HCT116 (cell line): ENCODE results near the gene CAMTA2.

Experiments used
- CEBPB ChIP-seq: IDR thresholded peaks from 2 replicates; pipeline ENCODE4 v1.6.1; 2012; ENCODE audit warnings: low read depth
- EGR1 ChIP-seq: IDR thresholded peaks from 2 replicates; pipeline ENCODE4 v1.6.1; 2012; ENCODE audit warnings: low read depth
- EZH2 ChIP-seq: fragments of 200-600 bp; sonication (generic); IDR thresholded peaks from 2 replicates; pipeline ENCODE4 v1.6.1; 2017; ENCODE audit warnings: antibody characterized with exemption, mixed run types
- POLR2A ChIP-seq: IDR thresholded peaks from 2 replicates; pipeline ENCODE4 v1.7.0; 2011; ENCODE audit warnings: borderline replicate concordance; ENCODE audit not compliant: insufficient read depth, insufficient read length; ENCODE audit errors: extremely low read depth
- RAD21 ChIP-seq: IDR thresholded peaks from 2 replicates; pipeline ENCODE4 v1.6.1; 2012; ENCODE audit warnings: low read depth, mild to moderate bottlenecking
- SRF ChIP-seq: IDR thresholded peaks from 2 replicates; pipeline ENCODE4 v1.6.1; 2012; ENCODE audit warnings: low read depth
- TCF7L2 ChIP-seq: IDR thresholded peaks from 2 replicates; pipeline ENCODE4 v1.7.0; 2011; ENCODE audit warnings: borderline replicate concordance, inconsistent platforms; ENCODE audit not compliant: insufficient read depth, insufficient read length; ENCODE audit errors: extremely low read depth
- YY1 ChIP-seq: IDR thresholded peaks from 2 replicates; pipeline ENCODE4 v1.6.1; 2011; ENCODE audit warnings: low read length, low read depth, moderate library complexity, mild to moderate bottlenecking; ENCODE audit not compliant: insufficient replicate concordance; ENCODE audit errors: extremely low read depth
- TF ChIP-seq, protein P1 (sequence below): IDR thresholded peaks from 2 replicates; pipeline ENCODE4 v1.6.1; 2012
- TF ChIP-seq, protein P2 (sequence below), 3 experiments: fragments of 200-600 bp in 1 of 3; sonication (generic) in 1 of 3; IDR thresholded peaks in 2 of 3; conservative IDR thresholded peaks in 1 of 3; 2 replicates each; pipeline ENCODE4 v1.5.1; 2012 to 2017; ENCODE audit warnings: low read depth in 2 of 3, low read length in 2 of 3, antibody characterized with exemption in 1 of 3, borderline replicate concordance in 1 of 3, control low read depth in 1 of 3, mild to moderate bottlenecking in 1 of 3, mixed read lengths in 1 of 3, mixed run types in 1 of 3, moderate library complexity in 1 of 3; ENCODE audit not compliant: insufficient read depth in 1 of 3
- TF ChIP-seq, protein P3 (sequence below): IDR thresholded peaks from 2 replicates; pipeline ENCODE4 v1.6.1; 2012

DNA sequence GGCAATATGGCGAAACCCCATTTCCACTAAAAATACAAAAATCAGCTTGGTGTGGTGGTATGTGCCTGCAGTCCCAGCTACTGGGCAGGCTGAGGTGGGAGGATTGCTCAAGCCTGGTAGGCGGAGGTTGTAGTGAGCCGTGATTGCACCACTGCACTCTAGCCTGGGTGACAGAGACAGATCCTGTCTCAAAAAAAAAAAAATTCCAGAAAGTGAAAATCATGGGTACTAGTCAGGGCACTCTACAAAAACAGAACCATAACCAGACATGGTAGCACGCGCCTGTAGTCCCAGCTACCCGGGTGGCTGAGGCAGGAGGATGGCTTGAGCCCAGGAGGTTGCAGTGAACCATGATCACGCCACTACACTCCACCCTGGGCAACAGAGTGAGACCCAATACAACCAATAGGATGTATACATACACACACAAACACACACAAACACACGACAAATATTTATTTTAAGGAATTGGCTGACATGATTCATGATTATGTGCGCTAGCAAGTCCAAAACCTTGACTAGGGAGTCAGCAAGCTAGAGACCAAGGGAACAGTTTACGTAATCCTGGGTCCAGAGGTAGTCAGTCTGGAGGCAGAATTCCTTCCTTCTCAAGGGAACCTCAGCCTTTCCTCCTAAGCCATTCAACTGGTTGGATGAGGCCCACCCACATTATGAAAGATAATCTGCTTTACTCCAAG, 67.0 kb downstream of the CAMTA2 start:
- TF ChIP-seq, protein P1, sequence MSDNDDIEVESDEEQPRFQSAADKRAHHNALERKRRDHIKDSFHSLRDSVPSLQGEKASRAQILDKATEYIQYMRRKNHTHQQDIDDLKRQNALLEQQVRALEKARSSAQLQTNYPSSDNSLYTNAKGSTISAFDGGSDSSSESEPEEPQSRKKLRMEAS: no peak
- TF ChIP-seq, protein P2, sequence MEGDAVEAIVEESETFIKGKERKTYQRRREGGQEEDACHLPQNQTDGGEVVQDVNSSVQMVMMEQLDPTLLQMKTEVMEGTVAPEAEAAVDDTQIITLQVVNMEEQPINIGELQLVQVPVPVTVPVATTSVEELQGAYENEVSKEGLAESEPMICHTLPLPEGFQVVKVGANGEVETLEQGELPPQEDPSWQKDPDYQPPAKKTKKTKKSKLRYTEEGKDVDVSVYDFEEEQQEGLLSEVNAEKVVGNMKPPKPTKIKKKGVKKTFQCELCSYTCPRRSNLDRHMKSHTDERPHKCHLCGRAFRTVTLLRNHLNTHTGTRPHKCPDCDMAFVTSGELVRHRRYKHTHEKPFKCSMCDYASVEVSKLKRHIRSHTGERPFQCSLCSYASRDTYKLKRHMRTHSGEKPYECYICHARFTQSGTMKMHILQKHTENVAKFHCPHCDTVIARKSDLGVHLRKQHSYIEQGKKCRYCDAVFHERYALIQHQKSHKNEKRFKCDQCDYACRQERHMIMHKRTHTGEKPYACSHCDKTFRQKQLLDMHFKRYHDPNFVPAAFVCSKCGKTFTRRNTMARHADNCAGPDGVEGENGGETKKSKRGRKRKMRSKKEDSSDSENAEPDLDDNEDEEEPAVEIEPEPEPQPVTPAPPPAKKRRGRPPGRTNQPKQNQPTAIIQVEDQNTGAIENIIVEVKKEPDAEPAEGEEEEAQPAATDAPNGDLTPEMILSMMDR (IDR thresholded peaks at IDR 0.05 in 2 of 3, conservative IDR thresholded peaks at IDR 0.05 in 1 of 3; ENCODE audit: borderline replicate concordance in 1 of 3, insufficient read depth in 1 of 3, low read depth in 2 of 3, low read length in 2 of 3): no peak
- TF ChIP-seq POLR2A: no peak
- TF ChIP-seq RAD21: no peak
- no peak for TF ChIP-seq TCF7L2
- TF ChIP-seq EZH2: no peak
- TF ChIP-seq, protein P3, sequence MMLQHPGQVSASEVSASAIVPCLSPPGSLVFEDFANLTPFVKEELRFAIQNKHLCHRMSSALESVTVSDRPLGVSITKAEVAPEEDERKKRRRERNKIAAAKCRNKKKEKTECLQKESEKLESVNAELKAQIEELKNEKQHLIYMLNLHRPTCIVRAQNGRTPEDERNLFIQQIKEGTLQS: no peak
- TF ChIP-seq YY1: no peak
- TF ChIP-seq EGR1: no peak
- TF ChIP-seq CEBPB: no peak
- TF ChIP-seq SRF: no peak
